Mesothelial cell of epicardium (in vitro differentiated cells): ENCODE data around the gene TRPM5. TPM values are rescaled to one million over a fixed set of nuclear protein-coding genes. Genes with fewer than 3 reads are reported as not detected.
A peak's percentile ranks its signal among the peaks of the same experiment; 100 is the strongest.

ENCODE experiments used
- DNase-seq, 2 experiments: peaks; one replicate each; pipeline ENCODE4 v3.0.0; 2021; ENCODE audit warnings: low spot score in 2 of 2; ENCODE audit not compliant: unreplicated experiment in 2 of 2
- H3K27ac Mint-ChIP-seq: 2 replicates; pipeline ENCODE4 v1.8.0; 2021; ENCODE audit warnings: mixed read lengths
- H3K27me3 Mint-ChIP-seq: 2 replicates; pipeline ENCODE4 v1.8.0; 2021; ENCODE audit warnings: low read depth, mixed read lengths
- H3K36me3 Mint-ChIP-seq: 2 replicates; pipeline ENCODE4 v1.8.0; 2021; ENCODE audit warnings: mixed read lengths
- H3K4me1 Mint-ChIP-seq: 2 replicates; pipeline ENCODE4 v1.8.0; 2021; ENCODE audit warnings: mixed read lengths
- H3K4me3 Mint-ChIP-seq: 2 replicates; pipeline ENCODE4 v1.8.0; 2021; ENCODE audit warnings: mild to moderate bottlenecking, moderate library complexity, mixed read lengths
- H3K9me3 Mint-ChIP-seq: 2 replicates; pipeline ENCODE4 v1.8.0; 2021; ENCODE audit warnings: mixed read lengths
- CTCF ChIP-seq: fragments of 200-600 bp; sonication (generic); IDR thresholded peaks from one replicate; pipeline ENCODE4 v1.5.0; 2021; ENCODE audit warnings: antibody characterized with exemption; ENCODE audit not compliant: unreplicated experiment
- total RNA-seq: library from RNA; stranded (reverse); gene quantifications from 3 replicates; pipeline ENCODE4 v1.2.1, GENCODE V29; 2021

TRPM5 gene
- total RNA-seq, 1 donor from 2014 or later: 6.9 TPM

DNA sequence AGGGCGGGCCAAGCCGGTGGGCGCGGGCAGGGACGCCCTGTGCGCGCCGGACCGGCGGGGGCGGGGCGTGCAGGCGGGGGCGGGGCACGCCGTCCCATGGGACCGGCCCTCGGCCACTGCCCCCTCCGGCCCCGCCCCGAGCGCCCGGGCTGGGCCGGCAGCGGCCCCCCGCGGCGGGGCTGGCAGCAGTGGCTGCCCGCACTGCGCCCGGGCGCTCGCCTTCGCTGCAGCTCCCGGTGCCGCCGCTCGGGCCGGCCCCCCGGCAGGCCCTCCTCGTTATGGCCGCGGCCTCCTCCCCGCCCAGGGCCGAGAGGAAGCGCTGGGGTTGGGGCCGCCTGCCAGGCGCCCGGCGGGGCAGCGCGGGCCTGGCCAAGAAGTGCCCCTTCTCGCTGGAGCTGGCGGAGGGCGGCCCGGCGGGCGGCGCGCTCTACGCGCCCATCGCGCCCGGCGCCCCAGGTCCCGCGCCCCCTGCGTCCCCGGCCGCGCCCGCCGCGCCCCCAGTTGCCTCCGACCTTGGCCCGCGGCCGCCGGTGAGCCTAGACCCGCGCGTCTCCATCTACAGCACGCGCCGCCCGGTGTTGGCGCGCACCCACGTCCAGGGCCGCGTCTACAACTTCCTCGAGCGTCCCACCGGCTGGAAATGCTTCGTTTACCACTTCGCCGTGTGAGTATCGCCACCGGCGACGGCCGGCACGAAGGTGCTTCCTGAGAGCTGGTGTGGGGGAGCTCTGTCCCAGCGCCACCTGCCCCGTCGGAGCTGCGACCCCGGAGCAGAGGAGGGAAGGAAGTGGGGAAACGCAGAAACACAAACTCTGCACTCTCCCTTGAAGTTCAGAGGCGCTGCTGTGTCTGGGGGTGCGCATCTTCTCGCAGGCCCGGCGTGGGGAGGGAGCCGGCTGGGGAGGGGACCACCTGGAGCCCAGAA is 769 bp upstream of the TRPM5 start, which contains the start of gene KCNQ1:
KCNQ1 (plus strand) TSS at position 188 of the 925 bp plus-strand sequence; CDS start at position 279, 91 bp downstream.
- no peaks in the 10 kb centered on the region for H3K36me3 Mint-ChIP-seq
- peaks cover 86% of the 10 kb centered on the region for H3K27me3 Mint-ChIP-seq

DNA sequence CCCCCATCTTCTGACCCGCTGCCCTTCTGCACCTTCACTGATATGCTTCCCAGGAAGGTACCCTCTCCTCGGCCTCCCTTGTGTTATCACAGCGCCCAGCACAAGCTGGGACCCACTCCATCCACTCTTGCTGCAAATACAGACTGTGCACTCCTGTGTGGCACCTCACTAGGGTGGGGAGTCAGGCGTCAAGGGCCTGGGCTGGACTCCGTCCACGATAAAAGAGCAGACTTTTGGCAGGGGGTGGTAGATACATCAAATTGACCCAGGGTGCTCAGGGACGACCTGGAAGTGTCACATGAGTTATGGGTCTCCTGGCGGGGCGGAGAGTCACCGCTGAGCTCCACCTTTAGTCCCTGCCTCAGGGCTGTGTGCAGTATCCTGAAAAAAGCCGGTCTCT is 908 bp downstream of the TRPM5 start:
- Mint-ChIP-seq H3K4me1 (peaks cover 15% of the 10 kb centered on the region), H3K9me3 (peaks cover 5% of the 10 kb centered on the region), H3K27me3 (peaks cover 87% of the 10 kb centered on the region), H3K36me3 (no peaks in the 10 kb centered on the region), H3K4me3 (peak overlapping the region; percentile 42), H3K27ac (no peak overlapping the region)
- no peak for DNase-seq
- no peak for TF ChIP-seq CTCF

More for the DNA sequence above, 769 bp upstream of the TRPM5 start, which contains the start of gene KCNQ1:
- peaks cover 15% of the 10 kb centered on the region for H3K4me1 Mint-ChIP-seq
- no peak within 1 kb of the TSS for H3K27ac Mint-ChIP-seq
- H3K9me3 Mint-ChIP-seq: no peaks in the 10 kb centered on the region
- peak within 1 kb of the TSS; percentile 66 for H3K4me3 Mint-ChIP-seq
- TF ChIP-seq CTCF: no peak
- DNase-seq: no peak

DNA sequence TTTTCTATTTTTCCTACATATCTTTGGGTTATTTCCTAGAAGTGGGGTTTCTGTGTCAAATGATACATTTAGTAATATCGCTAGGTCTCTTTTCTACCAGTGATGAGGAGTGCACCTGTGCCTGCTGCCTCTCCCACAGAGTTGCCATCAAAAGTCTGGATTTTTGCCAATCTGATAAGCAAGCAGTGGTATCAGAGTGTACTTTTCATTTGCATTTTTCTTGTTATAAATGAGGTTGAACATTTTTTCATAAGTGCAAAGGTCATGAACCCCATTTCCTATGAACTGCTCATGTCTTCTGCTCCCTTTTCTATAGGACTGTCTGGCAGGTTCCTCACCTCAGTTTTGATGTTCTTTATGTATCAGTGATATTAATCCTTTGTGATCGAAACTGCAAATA is 1.7 kb downstream of the TRPM5 start:
- peaks cover 5% of the 10 kb centered on the region for H3K9me3 Mint-ChIP-seq
- H3K36me3 Mint-ChIP-seq: no peaks in the 10 kb centered on the region
- no peak for DNase-seq
- H3K27me3 Mint-ChIP-seq: peaks cover 86% of the 10 kb centered on the region
- H3K4me1 Mint-ChIP-seq: peaks cover 15% of the 10 kb centered on the region
- no peak for TF ChIP-seq CTCF
- H3K4me3 Mint-ChIP-seq: no peak overlapping the region
- H3K27ac Mint-ChIP-seq: no peak overlapping the region

DNA sequence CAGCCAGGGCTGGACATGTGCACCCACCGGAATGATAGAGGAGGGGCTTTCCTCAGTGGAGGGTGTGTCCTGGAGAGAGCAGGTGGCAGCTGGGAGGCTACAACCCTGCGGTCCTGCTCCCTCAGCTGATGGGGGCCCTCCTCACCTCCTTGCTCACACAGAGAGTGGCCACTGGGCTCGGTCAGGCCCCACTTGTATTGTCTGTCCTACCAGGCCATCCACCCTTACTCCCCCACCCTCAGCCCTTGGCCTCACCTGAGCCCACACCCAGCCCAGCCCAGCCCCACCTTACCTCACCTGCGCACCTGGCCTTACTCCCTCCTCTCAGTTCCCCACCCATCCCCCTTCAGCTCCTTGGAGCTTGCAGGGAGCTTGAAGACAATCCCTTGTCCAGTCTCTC is 3.1 kb downstream of the TRPM5 start:
- no peaks in the 10 kb centered on the region for H3K36me3 Mint-ChIP-seq
- peaks cover 5% of the 10 kb centered on the region for H3K9me3 Mint-ChIP-seq
- no peak for TF ChIP-seq CTCF
- DNase-seq: no peak
- H3K27me3 Mint-ChIP-seq: peaks cover 81% of the 10 kb centered on the region
- peaks cover 15% of the 10 kb centered on the region for H3K4me1 Mint-ChIP-seq
- no peak overlapping the region for H3K4me3 Mint-ChIP-seq
- no peak overlapping the region for H3K27ac Mint-ChIP-seq

- Mint-ChIP-seq H3K4me1 (peaks cover 15% of the 10 kb centered on the region), H3K27me3 (peaks cover 79% of the 10 kb centered on the region), H3K36me3 (no peaks in the 10 kb centered on the region), H3K9me3 (peaks cover 5% of the 10 kb centered on the region), H3K27ac (no peak overlapping the region), H3K4me3 (no peak overlapping the region)
- DNase-seq: no peak
- no peak for TF ChIP-seq CTCF
These were observed 3.7 kb downstream of the TRPM5 start for GRCh38 chr11:2440646-2441045.
